ENCODE measurements around the gene YARS1. TPM values are rescaled to one million over a fixed set of nuclear protein-coding genes. Genes with fewer than 3 reads are reported as not detected.

The YARS1 gene
- total and polyA plus RNA-seq, 2 of the 4 experiments (the other 2 are of a cell fraction): 100 to 166 TPM

DNA sequence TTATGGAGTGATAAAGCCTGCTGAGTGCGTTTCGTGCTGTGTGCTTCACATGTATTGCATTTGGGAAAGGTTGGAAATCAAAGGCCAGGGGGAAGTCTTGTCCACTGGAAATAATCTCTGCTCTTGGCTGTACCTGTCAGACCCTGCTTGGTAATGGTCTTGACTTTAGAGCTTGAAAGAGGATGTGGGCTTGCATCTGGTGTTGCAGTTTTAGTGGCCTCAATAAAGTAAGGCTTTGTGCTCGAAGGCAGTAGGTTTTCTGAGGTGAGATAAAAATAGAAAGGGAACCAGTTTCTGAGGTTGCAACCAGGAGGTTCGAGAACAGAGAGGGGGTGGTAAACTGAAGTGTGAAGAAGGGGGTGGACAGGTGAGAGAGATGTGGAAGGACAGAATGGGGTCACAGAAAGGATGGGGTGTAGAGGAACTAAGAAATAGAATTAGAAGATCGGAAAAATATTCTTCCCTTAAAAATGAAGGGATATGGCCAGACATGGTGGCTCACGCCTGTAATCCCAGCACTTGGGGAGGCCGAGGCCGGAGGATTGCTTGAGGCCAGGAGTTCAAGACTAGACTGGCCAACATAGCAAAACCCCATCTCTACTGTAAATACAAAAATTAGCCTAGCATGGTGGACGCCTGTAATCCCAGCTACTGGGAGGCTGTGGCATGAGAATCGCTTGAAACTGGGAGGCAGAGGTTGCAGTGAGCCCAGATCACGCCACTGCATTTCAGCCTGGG, 1.8 kb upstream of the YARS1 start:
- H3K36me3 ChIP-seq (ENCODE audit: control insufficient read depth, insufficient read depth, low read length): no peaks in the 10 kb centered on the region; the same call in none of the 2 replicates
- peak overlapping the region; percentile 37; the same call in 1 of the 2 replicates for H2AK5ac ChIP-seq (ENCODE audit: low read depth, low read length)
- DNase-seq: no peak
- peak overlapping the region; percentile 96; the same call in 1 of the 2 replicates for H3K14ac ChIP-seq (replicated peaks; ENCODE audit: low read depth, low read length)
- no TSS peak for BruUV-seq (replicated peaks)
- H3K4me3 ChIP-seq (ENCODE audit: insufficient read depth, low read depth, low read length): no peak overlapping the region
- peak overlapping the region; percentile 93 for H3K9ac ChIP-seq (ENCODE audit: low read depth, low read length)
- H2BK15ac ChIP-seq (ENCODE audit: low read depth, low read length): no peak overlapping the region
- no peak overlapping the region for H2AK9ac ChIP-seq (replicated peaks; ENCODE audit: low read depth, low read length, poor library complexity)
- in situ Hi-C loops (cut with MboI; ENCODE audit: low sequenced_read_pairs) (no loop called here), intact Hi-C loops (cut with micrococcal nuclease) (no loop called here), dilution Hi-C loops (cut with HindIII; ENCODE audit: low sequenced_read_pairs, unreplicated experiment) (no loop called here)
- peak overlapping the region; percentile 100 for H3K4me2 ChIP-seq (ENCODE audit: low read depth, low read length)
- peak overlapping the region; percentile 67; the same call in 1 of the 2 replicates for H3K56ac ChIP-seq (ENCODE audit: extremely low read depth, insufficient read depth, low read length)
- POLR2A ChIA-PET (ENCODE audit: unreplicated experiment): interaction anchor here (0.6 kb wide), 1 partner anchor 173 kb away, joined by 3 read pairs; no protein-coding TSS in a partner anchor
- 0 out of 2 replicates have a peak overlapping the region, but pooled peaks have one; percentile 46 for H4K5ac ChIP-seq (ENCODE audit: low read depth, low read length)
- peak overlapping the region; percentile 79 to 89; a peak in 3 of 4 replicates for H4K8ac ChIP-seq (ENCODE audit: low read depth in 2 of 2, low read length in 2 of 2)
- ATAC-seq (ENCODE audit: low read depth): no peak
- H2BK120ac ChIP-seq (ENCODE audit: low read depth, low read length): no peak overlapping the region
- H3K4ac ChIP-seq (ENCODE audit: low read depth, low read length): peak overlapping the region; percentile 56
- peak overlapping the region; percentile 92 for H2BK5ac ChIP-seq (ENCODE audit: low read depth, low read length, poor library complexity, severe bottlenecking)
- H3K4me1 ChIP-seq (ENCODE audit: control insufficient read depth, insufficient read depth, low read length): peaks cover 6% of the 10 kb centered on the region
- H3K27ac ChIP-seq (ENCODE audit: insufficient read depth, low read length): peak overlapping the region; percentile 54
- no peaks in the 10 kb centered on the region for H3K9me3 ChIP-seq (ENCODE audit: control insufficient read depth, insufficient read depth, low read length)
- H3K27me3 ChIP-seq (ENCODE audit: control insufficient read depth, insufficient read depth, low read length): no peaks in the 10 kb centered on the region
- H4K91ac ChIP-seq (ENCODE audit: insufficient read depth, low read depth, low read length): peak overlapping the region; percentile 0; the same call in 1 of the 2 replicates
- peaks cover 10% of the 10 kb centered on the region for H4K20me1 ChIP-seq (ENCODE audit: insufficient read depth, low read length)
- peaks cover 27 to 66% of the 10 kb centered on the region in 2 experiments for H3K79me1 ChIP-seq (ENCODE audit: low read depth in 1 of 2, low read length in 2 of 2)
- H3K18ac ChIP-seq (ENCODE audit: low read depth, low read length): no peak overlapping the region
- TF ChIP-seq CEBPB (IDR thresholded peaks at IDR 0.05; ENCODE audit: low read depth, low read length): no peak
- CTCF ChIA-PET: no interaction called here
- H3K23ac ChIP-seq (ENCODE audit: low read depth, low read length): peak overlapping the region; percentile 86
- H2BK20ac ChIP-seq (ENCODE audit: low read depth, low read length): no peak overlapping the region
- peaks cover 7% of the 10 kb centered on the region; the same call in 1 of the 2 replicates for H3K9me1 ChIP-seq (ENCODE audit: insufficient read depth, low read length)
- H2AFZ ChIP-seq (replicated peaks; ENCODE audit: low read length, poor library complexity): no peak overlapping the region
- 50% methylated on average over 4 of the region's 11 CpGs; no CpG with 5 or more reads in 1 of the 2 experiments for WGBS, 2 experiments (ENCODE audit: extremely low coverage in 2 of 2, insufficient read length in 1 of 2)
